ENCODE data around the gene KRT74.

KRT74 gene

GRCh38 chr12:52573306-52573705 lies 337 bp downstream of the KRT74 start:
- no peak for DNase-seq (ENCODE audit: low read depth)

GRCh38 chr12:52570511-52570910 lies 3.1 kb downstream of the KRT74 start:
- DNase-seq (ENCODE audit: low read depth), result no peak

- no peak for DNase-seq (ENCODE audit: low read depth)
These were observed 5.5 kb downstream of the KRT74 start for GRCh38 chr12:52568111-52568510.

- no peak for DNase-seq (ENCODE audit: low read depth)
These were observed 6.8 kb downstream of the KRT74 start for GRCh38 chr12:52566847-52567291.

- DNase-seq (ENCODE audit: low read depth), result no peak
These were observed 9.1 kb downstream of the KRT74 start for GRCh38 chr12:52564582-52564981.

- peak; percentile 1 for DNase-seq (ENCODE audit: low read depth)
These were observed 11.7 kb downstream of the KRT74 start for GRCh38 chr12:52561880-52562449.

- DNase-seq (ENCODE audit: low read depth), result no peak
These were observed 13.7 kb downstream of the KRT74 start for GRCh38 chr12:52559979-52560378.

GRCh38 chr12:52558781-52559445 lies 14.7 kb downstream of the KRT74 start:
- no peak for DNase-seq (ENCODE audit: low read depth)

GRCh38 chr12:52557476-52557875 lies 16.2 kb downstream of the KRT74 start:
- no peak for DNase-seq (ENCODE audit: low read depth)

- DNase-seq (ENCODE audit: low read depth), result no peak
These were observed 18.1 kb downstream of the KRT74 start for GRCh38 chr12:52555577-52555976.

GRCh38 chr12:52552681-52553195 lies 20.9 kb downstream of the KRT74 start, which contains the start of gene KRT71:
Gene KRT71, minus strand, starts transcription at chr12:52553145. Its CDS starts 68 bp downstream, at chr12:52553077.
- DNase-seq (ENCODE audit: low read depth), result no peak

- no peak for DNase-seq (ENCODE audit: low read depth)
These were observed 21.6 kb downstream of the KRT74 start for GRCh38 chr12:52552055-52552454.

GRCh38 chr12:52551216-52551865 lies 22.3 kb downstream of the KRT74 start:
- DNase-seq (ENCODE audit: low read depth), result no peak

GRCh38 chr12:52546126-52546525 lies 27.5 kb downstream of the KRT74 start:
- no peak for DNase-seq (ENCODE audit: low read depth)

GRCh38 chr12:52543985-52544883 lies 29.4 kb downstream of the KRT74 start:
- no peak for DNase-seq (ENCODE audit: low read depth)

GRCh38 chr12:52542785-52543318 lies 30.8 kb downstream of the KRT74 start:
- DNase-seq (ENCODE audit: low read depth), result no peak

GRCh38 chr12:52542157-52542556 lies 31.5 kb downstream of the KRT74 start:
- DNase-seq (ENCODE audit: low read depth), result no peak

GRCh38 chr12:52541709-52542108 lies 31.9 kb downstream of the KRT74 start:
- no peak for DNase-seq (ENCODE audit: low read depth)

GRCh38 chr12:52540531-52540930 lies 33.1 kb downstream of the KRT74 start:
- DNase-seq (ENCODE audit: low read depth), result no peak

- no peak for DNase-seq (ENCODE audit: low read depth)
These were observed 33.8 kb downstream of the KRT74 start for GRCh38 chr12:52539821-52540173.

GRCh38 chr12:52539083-52539820 lies 34.4 kb downstream of the KRT74 start:
- no peak for DNase-seq (ENCODE audit: low read depth)
